Inflammatory macrophage treated with lipopolysaccharide for 1 hour (primary cell): ENCODE results near the gene SLC7A5.
"Not testable (repeated sequence)": the region's sequence is repeated elsewhere in the genome, so short reads cannot be mapped to it uniquely, and the experiment has no call there.

Source experiments
- DNase-seq, 2 donors: peaks; one replicate each; pipeline ENCODE4 v3.0.0-alpha.2; 2020 to 2022

SLC7A5 gene

DNA sequence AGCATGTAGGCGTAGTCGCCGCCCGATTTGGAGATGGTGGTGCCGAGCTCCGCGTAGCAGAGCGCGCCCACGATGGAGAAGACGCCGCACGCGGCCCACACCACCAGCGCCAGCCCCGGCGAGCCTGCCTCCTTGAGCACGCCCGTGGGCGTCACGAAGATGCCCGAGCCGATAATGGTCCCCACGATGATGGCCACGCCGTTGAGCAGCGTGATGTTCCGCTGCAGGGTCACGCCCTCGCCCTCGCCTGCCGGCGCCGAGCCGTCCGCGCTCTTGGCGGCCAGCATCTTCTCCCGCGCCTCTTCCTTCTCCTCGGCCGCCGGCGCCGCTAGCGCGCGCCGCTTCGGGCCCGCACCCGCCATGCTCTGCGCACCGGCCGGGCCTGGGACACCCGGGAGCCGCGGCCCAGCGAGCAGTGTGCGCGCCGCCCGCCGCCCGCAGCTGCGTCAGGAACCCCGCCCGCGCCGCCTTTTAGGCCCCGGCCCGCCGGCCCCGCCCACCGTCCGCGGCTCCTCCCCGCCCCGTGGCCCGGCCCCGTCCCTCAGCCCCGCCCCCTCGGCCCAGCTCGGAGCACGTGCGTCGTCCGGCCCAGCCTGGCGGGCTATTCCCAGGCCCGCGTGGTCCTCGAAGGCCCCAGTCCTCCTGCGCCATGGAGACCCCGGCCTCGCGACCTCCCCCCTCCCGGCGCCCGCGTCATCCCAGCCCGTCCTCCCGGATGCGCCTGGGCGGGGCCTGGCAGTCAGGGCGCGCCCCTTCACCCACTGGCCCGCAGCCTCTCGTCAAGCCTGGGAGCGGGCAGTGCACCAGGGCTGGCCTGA, at the start of gene SLC7A5:
SLC7A5 (minus strand) TSS at position 447 of the 818 bp plus-strand sequence; CDS start at position 362, 85 bp downstream.
- DNase-seq = peak; percentile 65 to 87

DNA sequence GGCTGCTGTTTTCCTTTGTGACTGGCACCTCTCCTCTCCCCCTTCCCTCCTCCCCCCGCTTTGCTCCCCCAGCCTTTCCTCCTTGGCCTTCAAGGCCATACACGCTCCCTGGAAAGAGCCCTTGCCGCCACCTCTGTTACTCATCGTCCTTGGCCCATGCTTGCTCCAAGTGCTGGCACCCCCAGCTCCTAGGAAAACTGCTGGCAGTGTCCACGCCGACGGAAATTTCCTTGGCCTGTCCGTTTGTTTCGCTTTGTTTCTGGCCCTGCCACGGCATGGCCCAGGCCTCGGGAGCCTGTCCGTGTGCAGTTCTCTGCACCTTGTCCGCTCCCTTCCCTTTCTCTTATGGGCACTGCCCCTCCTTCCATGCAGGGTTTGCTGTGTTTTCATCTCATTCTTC, 49.0 kb upstream of the SLC7A5 start:
- DNase-seq = no peak

DNA sequence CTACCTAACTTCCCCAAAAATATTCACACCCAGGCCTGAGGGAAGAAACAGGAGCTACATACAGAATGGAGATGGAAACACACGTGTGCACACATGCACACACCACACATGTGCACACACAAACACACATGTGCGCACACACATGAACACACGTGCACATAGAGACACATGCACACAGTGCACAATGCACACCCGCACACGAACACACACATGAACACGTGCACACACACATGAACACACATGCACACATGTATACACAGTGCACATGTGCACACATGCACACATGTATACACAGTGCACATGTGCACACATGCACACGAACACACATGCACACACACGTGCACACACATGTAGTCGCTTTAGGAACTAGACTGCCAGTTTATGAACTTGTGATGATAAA, 48.2 kb upstream of the SLC7A5 start:
- DNase-seq = no peak

DNA sequence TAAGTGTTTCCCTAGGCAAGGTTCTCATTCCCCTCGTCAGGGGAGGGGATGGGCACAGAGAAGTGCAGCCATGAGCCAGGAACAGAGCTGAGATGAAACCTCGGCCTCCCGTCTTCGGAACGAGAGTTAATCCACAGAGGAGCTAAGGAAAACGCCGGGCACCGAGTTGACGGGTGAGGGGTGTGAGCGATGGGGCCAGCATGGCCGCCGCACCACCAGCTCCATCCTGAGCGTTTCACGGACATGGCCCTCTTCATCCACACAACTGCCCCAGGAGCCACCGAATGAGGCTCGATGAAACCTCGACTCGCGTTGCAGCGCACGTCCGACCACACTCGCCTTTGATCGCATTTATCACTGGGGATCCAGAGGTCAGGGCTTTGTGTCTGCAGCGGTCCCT, 45.5 kb upstream of the SLC7A5 start:
- no peak for DNase-seq

DNA sequence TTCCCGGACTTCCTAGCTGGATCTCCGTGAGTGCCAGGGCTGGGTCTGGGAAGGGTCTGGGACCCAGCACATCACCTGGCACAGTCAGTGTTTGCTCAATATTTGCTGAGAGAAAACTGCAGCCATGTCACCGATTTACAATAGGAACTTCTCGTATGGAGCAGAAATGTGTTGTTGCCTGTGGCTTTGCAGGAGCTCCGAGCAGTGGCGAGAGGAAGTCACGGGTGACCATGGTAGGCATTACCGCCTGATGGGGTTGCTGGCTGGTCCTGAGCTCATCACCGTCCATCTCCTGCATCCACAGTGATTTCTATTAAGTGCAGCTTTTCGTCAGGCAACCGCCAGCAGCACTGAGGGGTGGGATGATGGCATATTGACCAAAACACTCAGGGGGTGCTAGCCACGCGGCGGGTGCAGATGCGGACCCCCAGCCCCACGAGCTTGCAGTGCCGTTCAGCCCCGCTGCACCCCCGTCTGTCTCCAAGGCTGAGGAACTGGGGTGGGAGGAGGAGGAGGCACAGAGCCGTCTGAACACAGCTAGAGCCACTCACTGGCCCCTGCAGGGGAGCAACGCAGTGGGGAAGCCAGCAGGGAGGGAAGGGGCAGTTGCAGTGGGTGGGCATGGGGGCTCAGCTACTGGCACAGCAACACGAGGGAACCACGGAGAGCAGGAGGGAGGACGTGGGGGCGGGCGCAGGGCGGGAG, 44.9 kb upstream of the SLC7A5 start:
- not testable (repeated sequence) for DNase-seq

DNA sequence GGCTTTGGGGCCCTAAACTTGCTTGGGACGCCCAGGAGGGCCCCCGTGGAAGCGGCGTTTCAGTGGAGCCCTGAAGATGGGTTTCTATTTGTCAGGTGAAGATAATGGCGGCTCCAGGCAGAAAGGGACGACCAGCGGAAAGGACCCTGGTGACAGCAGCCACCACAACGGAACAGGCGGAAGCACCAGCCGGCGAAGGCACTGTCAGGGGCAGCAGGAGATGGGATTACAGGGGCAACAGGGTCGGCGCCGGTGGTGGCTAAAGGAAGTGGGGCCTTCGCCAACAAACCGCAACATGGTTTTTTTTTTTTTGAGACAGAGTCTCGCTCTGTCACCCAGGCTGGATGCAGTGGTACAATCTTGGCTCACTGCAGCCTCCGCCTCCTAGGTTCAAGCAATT, 43.4 kb upstream of the SLC7A5 start:
- DNase-seq = not testable (repeated sequence)

DNA sequence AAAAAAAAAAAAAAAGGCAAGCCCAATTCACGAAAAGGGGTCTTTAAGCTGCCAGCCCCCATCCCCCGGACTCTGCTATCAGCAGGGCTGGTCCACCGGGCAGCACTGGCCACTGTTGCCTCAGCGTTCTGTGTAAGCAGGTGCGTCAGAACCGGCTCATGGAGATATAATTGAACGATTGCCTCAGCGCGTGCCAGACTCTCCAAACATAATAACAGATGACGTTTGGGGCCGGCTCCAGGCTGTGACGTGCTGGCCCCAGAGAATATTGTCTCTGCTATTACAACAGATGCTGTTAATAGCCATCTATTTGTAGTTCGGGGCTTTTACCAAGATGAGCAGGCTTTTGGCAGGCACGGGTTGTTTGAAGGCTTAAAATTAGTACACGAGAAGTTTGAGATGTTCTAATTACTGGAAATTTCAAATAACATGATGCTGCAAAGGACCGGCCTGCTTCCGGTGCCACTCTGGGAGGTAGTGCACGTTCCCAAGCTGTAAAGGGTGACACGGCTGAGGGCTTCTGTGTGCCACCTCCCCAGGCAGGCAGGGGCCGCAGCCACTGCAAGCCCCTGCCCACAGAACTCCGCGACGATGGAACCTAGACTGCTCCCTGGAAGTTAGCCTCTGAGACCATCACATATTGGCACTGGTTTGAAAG, 41.9 kb upstream of the SLC7A5 start:
- not testable (repeated sequence) for DNase-seq

DNA sequence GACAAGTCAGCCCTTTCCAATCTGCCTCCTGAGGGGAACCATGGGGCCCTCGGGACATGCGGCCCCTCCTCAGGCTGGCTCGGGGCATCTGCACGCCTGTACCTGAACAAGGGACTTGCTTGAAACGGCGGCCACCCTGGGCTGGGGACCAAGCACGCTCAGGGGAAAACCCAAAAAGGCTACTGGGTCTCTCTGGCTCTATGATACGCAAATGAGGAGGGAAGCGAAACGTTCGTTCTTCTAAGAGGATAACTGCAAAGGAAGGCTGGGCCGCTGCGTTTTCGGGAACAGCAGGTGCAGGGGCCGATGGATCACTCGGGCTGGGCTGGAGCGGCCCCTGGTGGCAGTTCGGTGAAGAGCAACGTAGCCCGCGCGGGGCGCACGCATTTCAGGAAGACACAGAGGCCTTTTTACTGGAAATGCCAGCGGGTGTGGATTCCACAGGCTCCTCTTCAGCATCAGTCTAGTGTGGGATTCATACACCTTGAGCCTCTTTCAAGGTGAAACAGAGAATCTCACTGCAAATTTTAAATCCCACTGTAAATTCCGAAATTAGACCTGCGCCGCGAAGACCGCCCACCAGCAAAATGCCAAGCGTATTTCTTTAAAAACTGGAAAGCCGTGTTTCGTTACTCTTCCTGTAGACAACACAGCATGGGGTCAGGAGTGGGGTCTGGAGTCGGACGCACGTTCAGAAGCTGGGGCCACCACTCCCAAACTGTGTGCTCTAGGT, 40.1 kb upstream of the SLC7A5 start:
- peak; percentile 47 to 93 for DNase-seq

DNA sequence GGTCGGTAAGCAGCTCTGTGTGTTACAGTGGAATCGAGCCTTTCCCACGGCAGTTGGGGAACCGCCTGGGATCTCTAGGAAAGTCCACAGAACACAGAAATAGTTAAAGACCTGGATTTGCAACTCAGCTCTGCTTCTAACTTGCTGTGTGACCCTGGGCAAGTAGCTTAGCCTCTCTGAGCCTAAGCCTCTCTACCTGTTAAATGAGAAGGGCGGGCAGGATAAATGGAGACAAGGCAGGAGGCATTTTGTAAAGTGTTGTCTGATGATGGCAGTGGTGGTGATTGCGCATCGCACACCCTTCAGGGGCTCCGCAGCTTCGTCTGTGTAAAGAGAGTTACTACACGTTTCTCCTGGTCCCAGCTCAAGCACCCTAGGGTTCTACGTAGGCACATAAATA, 38.8 kb upstream of the SLC7A5 start:
- not testable (repeated sequence) for DNase-seq

DNA sequence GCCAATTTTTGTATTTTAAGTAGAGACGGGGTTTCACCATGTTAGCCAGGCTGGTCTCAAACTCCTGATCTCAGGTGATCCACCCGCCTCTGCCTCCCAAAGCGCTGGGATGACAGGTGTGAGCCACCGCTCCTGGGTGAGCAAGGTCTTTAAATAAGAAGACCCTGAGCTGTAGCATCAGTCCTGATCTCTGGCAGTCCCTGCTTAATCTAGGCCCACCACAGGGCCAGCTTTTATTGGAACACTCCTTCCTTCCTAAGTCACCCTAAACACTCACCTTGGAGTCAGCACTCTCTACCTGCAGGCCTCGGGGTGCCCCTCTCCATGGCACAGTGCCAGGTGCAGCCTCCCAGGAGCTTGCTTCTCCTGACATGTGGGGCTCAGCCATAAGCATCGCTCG, 36.2 kb upstream of the SLC7A5 start:
- not testable (repeated sequence) for DNase-seq

DNA sequence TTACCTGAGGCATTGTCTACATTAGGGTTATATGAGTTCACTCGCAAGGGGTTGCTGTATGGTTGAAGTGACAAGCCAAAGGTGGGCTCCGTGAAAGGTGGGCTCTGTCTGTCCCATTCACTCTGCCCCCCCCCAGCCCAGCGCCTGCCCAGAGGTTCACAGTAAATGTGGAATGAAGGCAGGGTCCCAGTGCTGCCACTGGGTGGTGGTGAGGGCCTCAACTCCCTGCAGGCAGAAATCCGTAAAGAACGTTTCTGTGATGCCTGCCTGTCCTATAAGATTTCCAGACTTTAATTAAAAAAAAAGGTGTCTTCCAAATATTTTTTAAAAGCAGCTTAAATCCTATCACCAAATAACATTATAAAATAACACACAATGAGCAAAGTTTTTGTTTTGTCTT, 35.7 kb upstream of the SLC7A5 start:
- not testable (repeated sequence) for DNase-seq

DNA sequence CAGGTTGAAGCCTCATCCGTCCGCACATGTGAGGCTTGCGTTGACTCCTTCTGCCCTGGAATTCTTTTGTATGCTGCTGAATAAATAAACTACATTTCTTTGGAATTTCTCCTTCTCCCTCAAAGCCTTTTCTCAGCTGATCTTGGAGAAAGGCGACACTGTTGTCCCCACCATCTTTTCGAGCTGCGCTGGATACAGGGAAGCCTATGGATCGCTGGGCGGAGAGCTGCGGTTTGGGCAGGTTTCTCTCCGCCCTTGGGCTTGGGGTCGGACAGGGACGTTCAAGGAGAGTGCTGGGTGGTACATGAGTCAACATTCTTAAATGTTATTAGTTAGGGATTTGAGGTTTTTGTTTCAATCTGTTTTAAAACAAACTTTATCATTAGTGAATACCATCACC, 31.2 kb upstream of the SLC7A5 start:
- DNase-seq = not testable (repeated sequence)

DNA sequence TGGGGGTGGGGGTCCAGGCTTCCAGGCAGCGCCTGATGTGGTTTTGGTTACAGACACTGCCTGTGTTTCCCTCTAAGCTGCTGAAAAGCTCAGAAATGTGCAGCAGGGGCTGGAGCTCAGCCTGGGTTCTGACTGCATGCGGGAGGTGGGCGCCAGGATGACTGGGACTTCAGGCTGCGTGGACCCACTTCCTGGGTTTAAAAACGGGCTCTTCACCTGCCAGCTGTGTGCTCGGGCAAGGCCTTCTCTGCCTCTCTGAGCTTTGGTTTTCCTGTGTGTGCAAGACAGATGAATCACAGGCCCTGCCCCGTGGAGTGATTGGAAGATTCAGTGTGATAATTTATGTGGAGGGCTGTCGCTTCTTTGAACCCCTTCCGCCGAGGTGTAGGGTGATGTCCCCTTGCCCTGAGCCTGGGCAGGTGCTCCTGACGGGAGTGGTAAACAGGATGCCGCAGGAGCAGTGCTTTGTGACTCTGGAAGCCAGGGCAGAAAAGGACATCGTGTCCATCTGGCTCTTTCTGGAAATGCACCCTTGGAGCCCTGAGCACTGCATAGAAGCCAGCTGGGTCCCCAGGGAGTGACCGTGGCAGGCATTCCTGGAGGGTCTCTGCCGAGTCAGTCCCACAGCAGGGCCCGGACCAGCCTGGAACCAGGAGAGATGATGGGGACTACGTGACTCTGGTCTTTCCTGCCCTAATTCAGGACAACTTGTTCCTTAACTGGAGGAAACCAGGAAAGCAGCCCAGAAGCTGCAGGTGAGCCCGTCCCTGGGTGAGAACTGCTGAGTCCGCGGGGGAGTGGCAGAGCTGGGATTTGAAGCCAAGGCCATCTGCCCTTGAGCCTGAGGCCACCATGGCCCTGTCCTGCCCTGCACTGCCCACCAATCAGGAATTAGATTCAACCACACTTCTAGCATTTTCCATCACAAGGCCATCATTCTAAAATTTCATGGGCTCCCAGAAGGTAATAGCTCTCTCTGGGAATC, 28.5 kb upstream of the SLC7A5 start:
- DNase-seq = no peak

DNA sequence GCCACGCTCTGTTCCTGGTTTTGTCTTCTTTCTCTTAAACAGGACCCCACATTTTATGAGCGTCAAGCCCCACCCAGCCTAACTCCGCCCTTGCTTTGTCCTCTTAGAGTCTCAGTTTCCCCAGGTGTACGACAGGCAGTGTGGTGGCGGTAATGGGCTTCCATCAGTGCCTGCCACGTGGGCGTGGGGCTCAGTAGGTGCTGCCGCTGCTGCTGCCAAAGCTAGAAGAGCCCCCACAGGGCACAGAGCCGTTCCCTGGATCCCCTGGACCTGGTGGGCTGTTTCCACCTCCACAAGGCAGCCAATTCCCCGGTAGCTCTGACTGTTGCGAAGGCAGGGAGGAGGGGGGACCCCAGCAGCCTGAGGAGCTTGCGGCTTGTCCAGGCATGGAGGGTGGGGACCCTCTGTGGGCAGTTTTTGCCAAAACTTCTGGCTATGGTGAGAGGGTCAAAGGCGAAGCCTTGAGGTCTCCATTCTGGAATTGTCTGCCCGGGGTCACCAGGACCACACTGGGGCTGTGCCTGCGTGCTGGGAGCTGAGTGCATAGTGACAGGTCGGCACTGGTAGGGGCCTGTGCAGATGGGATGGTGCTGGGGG, 27.7 kb upstream of the SLC7A5 start:
- not testable (repeated sequence) for DNase-seq

DNA sequence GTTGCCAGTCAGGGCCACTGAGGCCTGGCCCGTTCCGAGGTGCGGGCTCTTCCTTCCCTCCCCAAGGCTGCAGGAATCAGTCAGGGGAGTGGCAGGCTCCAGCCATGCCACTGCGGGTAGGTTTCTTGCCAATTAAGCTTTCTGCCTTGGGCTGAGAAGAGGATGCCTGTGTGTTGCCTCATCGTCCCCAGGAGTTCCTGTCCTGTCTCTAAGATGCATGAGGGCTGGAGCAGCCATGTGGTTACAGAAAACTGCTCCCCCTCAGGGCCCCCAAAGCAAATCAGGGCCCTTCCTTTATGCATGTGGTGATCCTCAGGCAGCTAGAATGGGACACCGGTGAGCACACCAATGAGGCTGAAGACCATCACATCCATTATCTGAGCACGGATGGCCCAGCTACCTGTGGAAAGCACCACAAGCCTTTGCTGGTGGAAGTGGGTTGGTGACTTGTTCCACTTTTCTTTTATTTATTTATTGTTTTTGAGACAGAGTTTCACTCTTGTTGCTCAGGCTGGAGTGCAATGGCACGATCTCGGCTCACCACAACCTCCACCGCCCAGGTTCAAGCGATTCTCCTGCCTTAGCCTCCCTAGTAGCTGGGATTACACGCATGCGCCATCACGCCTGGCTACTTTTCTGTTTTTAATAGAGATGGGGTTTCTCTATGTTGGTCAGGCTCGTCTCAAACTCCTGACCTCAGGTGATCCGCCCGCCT, 27.0 kb upstream of the SLC7A5 start:
- DNase-seq = peak in 1 of 2 donors; percentile 7

DNA sequence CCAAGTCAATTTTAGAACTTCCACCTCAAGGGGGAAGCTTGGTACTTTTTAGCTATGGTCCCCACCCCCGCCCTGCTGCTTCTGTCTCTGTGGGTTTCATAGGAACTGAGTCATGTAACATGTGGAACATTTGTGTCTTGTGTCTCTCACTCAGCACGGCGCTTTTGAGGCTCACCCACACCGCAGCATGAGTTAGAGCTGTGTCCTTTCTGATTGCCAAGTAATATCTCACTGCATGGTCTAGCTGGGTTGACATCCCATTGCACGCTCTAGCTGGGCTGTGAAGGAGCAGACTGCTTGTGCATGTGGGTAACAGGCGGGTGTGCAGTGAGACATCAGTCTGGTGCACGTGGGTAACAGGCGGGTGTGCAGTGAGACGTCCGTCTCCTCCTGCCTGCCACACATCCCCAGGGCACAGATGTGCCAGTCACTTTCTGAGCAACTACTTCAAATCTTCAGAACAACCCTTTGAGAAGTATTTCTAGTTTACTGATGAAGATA, 26.4 kb upstream of the SLC7A5 start:
- DNase-seq = peak; percentile 91 to 98

DNA sequence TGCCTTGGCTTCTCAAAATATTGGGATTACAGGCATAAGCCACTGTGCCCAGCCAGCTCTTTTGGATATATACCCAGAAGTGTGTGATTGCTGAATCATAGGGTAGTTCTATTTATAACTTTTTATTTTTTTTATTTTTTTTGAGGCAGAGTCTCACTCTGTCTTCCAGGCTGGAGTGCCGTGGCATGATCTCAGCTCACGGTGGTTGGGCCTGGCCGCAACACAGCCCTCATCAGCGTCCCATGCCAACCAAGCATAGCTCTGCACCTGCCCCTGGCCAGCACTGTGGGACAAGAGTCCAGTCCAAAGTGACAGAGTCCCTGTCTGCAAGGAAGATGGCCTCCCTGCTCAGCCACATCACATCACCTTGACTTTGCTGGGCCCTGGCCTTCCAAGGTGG, 24.7 kb upstream of the SLC7A5 start:
- peak in 1 of 2 donors; percentile 29 for DNase-seq

DNA sequence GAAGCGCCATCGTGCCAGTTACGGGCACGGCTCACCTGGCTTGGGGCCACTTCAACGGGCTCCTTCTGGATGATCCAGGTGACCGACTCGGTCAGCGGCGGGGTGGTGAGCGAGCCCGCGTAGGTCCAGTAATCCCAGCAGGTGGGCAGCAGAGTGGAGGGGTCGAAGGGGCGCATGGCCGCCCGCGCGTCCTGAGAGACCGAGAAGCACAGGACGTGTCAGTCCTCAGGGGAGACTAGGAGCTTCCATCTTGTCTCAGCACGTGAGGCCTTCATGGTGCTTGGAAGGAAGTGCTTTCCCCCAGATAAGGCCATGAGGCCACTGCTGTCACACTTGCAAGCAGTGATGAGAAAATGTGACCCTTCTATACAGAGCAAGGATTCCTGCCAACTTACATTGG, 22.5 kb upstream of the SLC7A5 start:
- no peak for DNase-seq

DNA sequence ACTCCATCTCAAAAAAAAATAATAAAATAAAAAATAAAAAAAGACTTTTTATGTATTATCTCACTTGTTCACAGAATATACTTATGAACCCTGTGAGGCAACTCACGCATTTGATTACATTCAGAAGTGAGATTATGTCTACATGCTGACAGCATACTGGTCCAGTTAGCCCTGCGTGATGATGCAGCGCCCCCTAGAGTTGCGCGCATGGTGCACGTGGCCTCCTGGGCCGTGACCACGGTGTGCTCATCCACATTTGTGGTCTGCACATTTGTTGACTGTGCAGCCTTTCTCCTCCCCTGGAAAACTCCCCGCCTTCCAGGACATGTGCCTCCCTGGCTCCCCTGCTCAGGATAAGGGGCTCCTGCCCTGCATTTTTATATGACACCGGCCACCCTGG, 20.5 kb upstream of the SLC7A5 start:
- DNase-seq = peak in 1 of 2 donors; percentile 25

DNA sequence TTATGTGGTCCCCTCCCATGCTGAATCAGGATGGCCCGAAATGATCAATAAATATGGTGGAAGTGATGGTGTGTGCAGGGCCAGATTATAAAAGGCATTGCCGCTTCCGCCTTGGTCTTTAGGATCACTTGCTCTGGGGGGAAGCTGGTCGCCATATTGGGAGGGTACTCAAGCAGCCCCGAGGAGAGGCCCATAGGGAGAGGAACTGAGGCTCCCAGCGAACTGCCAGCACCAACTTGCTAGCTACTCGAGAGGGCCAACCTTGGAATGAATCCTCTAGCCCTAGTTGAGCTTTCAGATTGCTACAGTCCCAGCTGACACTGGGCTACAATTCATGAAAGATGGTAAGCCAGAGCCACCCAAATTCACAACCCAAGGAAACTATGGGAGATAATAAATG, 19.0 kb upstream of the SLC7A5 start:
- not testable (repeated sequence) for DNase-seq
